ENCODE data around the gene LYZL1. TPM values are rescaled to one million over a fixed set of nuclear protein-coding genes. Genes with fewer than 3 reads are reported as not detected.
"Not testable (repeated sequence)": the region's sequence is repeated elsewhere in the genome, so short reads cannot be mapped to it uniquely, and the experiment has no call there.

LYZL1 gene
- not detected for total RNA-seq

DNA sequence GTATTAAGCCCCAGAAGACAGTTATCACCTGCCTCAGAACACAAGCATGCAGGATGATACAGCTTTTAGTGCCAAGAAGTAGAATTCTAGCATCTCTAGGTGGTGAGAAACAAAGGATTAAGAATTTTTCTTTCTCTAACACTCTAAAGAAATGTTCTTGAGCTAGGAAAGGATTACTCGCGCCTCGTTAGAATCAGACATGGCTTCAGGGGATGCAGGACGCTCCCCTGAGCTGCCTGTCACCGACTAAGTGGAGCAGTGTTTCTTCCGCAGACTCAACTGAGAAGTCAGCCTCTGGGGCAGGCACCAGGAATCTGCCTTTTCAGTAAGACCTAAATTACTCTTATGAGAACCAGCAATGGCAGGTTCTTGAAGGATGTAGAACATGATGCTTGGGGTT is at the start of gene LYZL1:
LYZL1 (plus strand) TSS at position 165 of the 400 bp plus-strand sequence. CDS start 2,798 bp downstream, outside the sequence.
- DNase-seq (ENCODE audit: low spot score in 2 of 2) = not testable (repeated sequence)
- WGBS, 2 donors = 83 to 91% methylated on average over 6 of the region's 6 CpGs

DNA sequence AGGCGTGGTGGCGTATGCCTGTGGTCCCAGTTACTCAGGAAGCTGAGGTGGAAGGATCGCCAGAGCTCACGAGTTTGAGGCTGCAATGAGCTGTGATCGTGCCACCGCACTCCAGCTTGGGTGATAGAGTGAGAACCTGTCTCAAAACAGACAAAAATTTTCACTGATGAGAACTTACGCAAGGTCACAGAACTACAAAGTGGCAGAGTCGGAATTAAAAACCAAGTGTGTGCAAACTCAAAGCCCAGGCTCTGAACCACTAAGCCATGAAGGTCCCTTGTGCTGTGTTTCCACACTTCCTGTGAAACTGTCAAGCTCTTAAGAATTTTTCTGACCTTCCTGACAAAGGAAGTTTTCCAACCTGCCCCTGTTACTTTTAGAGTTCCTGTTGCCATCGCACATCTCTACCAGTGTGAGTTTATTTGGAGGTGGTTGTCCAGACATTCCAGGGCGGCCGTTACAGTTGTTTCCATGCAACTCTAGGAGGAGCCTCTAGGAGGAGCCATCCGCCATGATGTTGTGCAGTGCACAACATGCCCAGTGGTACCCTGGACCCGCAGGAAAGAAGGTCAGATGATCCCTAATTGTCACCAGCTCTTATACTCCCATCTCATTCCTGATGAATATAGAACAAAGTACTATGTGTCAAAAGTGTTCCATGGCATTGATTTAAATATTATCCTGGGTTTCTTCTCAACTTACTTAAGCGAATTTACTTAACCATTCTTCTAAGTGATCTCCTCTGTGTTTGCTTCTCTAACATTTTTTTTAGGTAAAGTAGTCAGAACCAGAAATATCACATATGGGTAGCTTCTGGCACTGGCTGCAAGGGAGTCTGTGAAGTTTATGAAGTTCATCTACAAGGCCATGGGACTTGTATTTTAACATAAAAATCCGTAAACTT is 49.0 kb upstream of the LYZL1 start:
- Histone ChIP-seq H3K9me3 (no peaks in the 10 kb centered on the region), H3K27me3 (no peaks in the 10 kb centered on the region), H3K4me1 (no peaks in the 10 kb centered on the region), H3K4me3 (no peak overlapping the region), H3K36me3 (no peaks in the 10 kb centered on the region), H3K27ac (no peak overlapping the region)
- 89 to 90% methylated on average over 15 of the region's 15 CpGs for WGBS, 2 donors
- no peak for DNase-seq (ENCODE audit: low spot score in 2 of 2)
- peak in 1 of 5 experiments; percentile 14 for TF ChIP-seq CTCF (IDR thresholded peaks at IDR 0.05)
- no peak for TF ChIP-seq EP300 (IDR thresholded peaks at IDR 0.05)

More for the DNA sequence above, at the start of gene LYZL1:
- H3K4me3 ChIP-seq, H3K27me3 ChIP-seq, H3K27ac ChIP-seq, H3K9me3 ChIP-seq, H3K4me1 ChIP-seq, H3K36me3 ChIP-seq: not testable (repeated sequence)

- 79 to 85% methylated on average over 15 of the region's 15 CpGs for WGBS, 2 donors
- Histone ChIP-seq H3K36me3 (no peaks in the 10 kb centered on the region), H3K27me3 (no peaks in the 10 kb centered on the region), H3K27ac (no peak overlapping the region), H3K4me3 (no peak overlapping the region), H3K9me3 (no peaks in the 10 kb centered on the region), H3K4me1 (peaks cover 0 to 8% (median 0%) of the 10 kb centered on the region in 4 donors)
- no peak for TF ChIP-seq POLR2A (IDR thresholded peaks at IDR 0.05)
- no peak for TF ChIP-seq CTCF (IDR thresholded peaks at IDR 0.05)
- no peak for TF ChIP-seq EP300 (IDR thresholded peaks at IDR 0.05)
- DNase-seq (ENCODE audit: low spot score in 2 of 2) = no peak
Measured at GRCh38 chr10:29240986-29241660, 47.7 kb upstream of the LYZL1 start.

DNA sequence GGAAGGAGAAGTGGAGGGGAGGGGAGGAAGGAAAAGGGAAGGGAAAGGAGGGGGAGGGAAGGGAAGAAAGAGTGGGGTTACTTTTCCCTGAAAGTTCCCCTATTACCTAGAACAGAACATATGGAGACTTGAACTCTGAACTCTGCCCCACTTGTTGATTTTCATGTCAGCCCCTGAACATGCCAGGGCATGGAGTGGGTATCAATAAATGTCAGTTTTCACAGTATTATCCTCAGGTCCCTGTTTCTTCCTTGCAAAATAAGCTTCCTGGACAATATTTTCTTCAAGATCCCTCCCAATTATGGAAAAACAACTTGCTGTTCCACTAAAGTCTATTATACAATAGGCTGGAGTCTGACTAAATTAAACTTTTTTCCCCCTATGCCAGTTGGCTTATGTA is 46.9 kb upstream of the LYZL1 start:
- Histone ChIP-seq H3K27ac (no peak overlapping the region), H3K4me1 (peaks cover 0 to 8% (median 0%) of the 10 kb centered on the region in 4 donors), H3K9me3 (no peaks in the 10 kb centered on the region), H3K27me3 (no peaks in the 10 kb centered on the region), H3K36me3 (no peaks in the 10 kb centered on the region), H3K4me3 (no peak overlapping the region)
- DNase-seq (ENCODE audit: low spot score in 2 of 2) = no peak
- TF ChIP-seq POLR2A (IDR thresholded peaks at IDR 0.05) = no peak

DNA sequence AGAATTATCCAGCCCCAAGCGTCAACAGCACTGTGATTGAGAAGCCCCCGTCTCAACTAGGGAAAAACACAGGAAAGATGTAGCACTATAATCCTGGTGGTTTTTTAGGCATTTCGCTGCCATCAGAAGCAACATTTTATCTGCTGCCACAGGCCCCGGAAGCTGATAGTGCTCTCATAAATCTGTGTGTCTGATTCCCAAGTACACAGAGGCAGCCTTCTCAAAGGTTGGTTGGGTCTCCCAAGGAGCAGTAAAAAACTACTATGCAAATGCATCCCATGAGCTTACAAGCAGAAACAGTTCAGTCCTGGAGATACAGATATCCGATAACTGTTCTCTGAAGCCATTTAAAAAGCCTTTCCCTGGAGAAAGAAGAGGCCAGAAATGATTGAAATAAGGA is 45.8 kb upstream of the LYZL1 start:
- Histone ChIP-seq H3K4me1 (peaks cover 0 to 8% (median 0%) of the 10 kb centered on the region in 4 donors), H3K27ac (no peak overlapping the region), H3K4me3 (no peak overlapping the region), H3K9me3 (no peaks in the 10 kb centered on the region), H3K27me3 (no peaks in the 10 kb centered on the region), H3K36me3 (no peaks in the 10 kb centered on the region)
- 63 to 69% methylated on average over 5 of the region's 5 CpGs for WGBS, 2 donors
- TF ChIP-seq EP300 (IDR thresholded peaks at IDR 0.05) (no peak), POLR2A (IDR thresholded peaks at IDR 0.05) (no peak), CTCF (IDR thresholded peaks at IDR 0.05) (no peak)
- no peak for DNase-seq (ENCODE audit: low spot score in 2 of 2)

DNA sequence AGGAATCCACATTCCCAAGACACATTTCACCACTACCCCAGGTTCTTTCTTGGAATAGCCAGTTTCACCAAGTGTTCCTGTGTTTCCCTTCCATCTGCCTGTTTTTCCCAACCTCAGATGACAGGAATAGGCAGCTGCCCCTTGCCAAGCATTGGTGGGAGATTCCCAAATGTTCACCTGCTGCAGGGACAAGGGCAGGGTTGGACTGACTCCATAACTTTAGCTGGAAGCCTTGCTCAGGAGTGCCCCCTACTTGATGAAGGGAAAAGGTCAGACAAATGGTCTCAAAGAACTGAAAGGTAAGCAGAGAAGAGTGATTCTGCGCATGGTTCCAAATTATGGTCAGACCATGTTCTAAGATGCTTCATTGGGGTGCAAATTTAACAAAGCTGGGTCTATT is 45.1 kb upstream of the LYZL1 start:
- peaks cover 0 to 8% (median 0%) of the 10 kb centered on the region in 4 donors for H3K4me1 ChIP-seq
- H3K27ac ChIP-seq = no peak overlapping the region
- H3K36me3 ChIP-seq = no peaks in the 10 kb centered on the region
- no peaks in the 10 kb centered on the region for H3K27me3 ChIP-seq
- TF ChIP-seq EP300 (IDR thresholded peaks at IDR 0.05) (no peak), POLR2A (IDR thresholded peaks at IDR 0.05) (no peak), CTCF (IDR thresholded peaks at IDR 0.05) (no peak)
- H3K9me3 ChIP-seq = no peaks in the 10 kb centered on the region
- WGBS, 2 donors = 96% methylated on average over 1 of the region's 1 CpG
- no peak for DNase-seq (ENCODE audit: low spot score in 2 of 2)
- no peak overlapping the region for H3K4me3 ChIP-seq
